ENCODE data around the gene CNIH1.

- TF ChIP-seq POLR2A (IDR thresholded peaks at IDR 0.05) (no peak), CTCF (IDR thresholded peaks at IDR 0.05) (no peak)
Observed at GRCh38 chr14:54475187-54475899, 34.2 kb upstream of the CNIH1 start.
